Measurements from ENCODE around the gene MYO1D. TPM values are rescaled to one million over a fixed set of nuclear protein-coding genes. Genes with fewer than 3 reads are reported as not detected.

The MYO1D gene
- total RNA-seq, 1 experiment from 2014 or later: 29.9 TPM

- TF ChIP-seq AFF4 (CRISPR knock-in tag; IDR thresholded peaks at IDR 0.05; ENCODE audit: borderline replicate concordance): no peak
- no peak for TF ChIP-seq ZNF281 (CRISPR knock-in tag; IDR thresholded peaks at IDR 0.05)
- TF ChIP-seq FOXP4 (CRISPR knock-in tag; IDR thresholded peaks at IDR 0.05): no peak
- TF ChIP-seq SP1 (CRISPR knock-in tag; conservative IDR thresholded peaks at IDR 0.05): no peak
- TF ChIP-seq ATF3 (CRISPR knock-in tag; conservative IDR thresholded peaks at IDR 0.05): no peak
- no peak for TF ChIP-seq NR2C2 (CRISPR knock-in tag; IDR thresholded peaks at IDR 0.05)
Observed at GRCh38 chr17:32772453-32773025, 104.4 kb downstream of the MYO1D start (continued).

GRCh38 chr17:32771396-32771795, 105.5 kb downstream of the MYO1D start:
- H3K27ac Mint-ChIP-seq: no peak overlapping the region
- H3K9me3 Mint-ChIP-seq: peaks cover 7% of the 10 kb centered on the region
- ChIA-PET CTCF (interaction anchor here (0.6 to 1.9 kb wide), 5 partner anchors 106 to 863 kb away, joined by 3 to 12 read pairs (median 6); partner anchors contain the start of gene MYO1D), POLR2A (no interaction called here)
- TF ChIP-seq HMGA2 (CRISPR knock-in tag; IDR thresholded peaks at IDR 0.05) (no peak), OVOL2 (CRISPR knock-in tag; IDR thresholded peaks at IDR 0.05; ENCODE audit: borderline replicate concordance) (no peak), GABPB1 (CRISPR knock-in tag; IDR thresholded peaks at IDR 0.05) (no peak), PREB (CRISPR knock-in tag; IDR thresholded peaks at IDR 0.05; ENCODE audit: borderline replicate concordance) (no peak), FOXK1 (CRISPR knock-in tag; IDR thresholded peaks at IDR 0.05) (no peak), ZNF317 (CRISPR knock-in tag; IDR thresholded peaks at IDR 0.05; ENCODE audit: borderline replicate concordance, low read depth) (no peak), ZNF138 (CRISPR knock-in tag; conservative IDR thresholded peaks at IDR 0.05) (no peak), KAT7 (CRISPR knock-in tag; IDR thresholded peaks at IDR 0.05; ENCODE audit: borderline replicate concordance) (no peak), NFATC4 (CRISPR knock-in tag; IDR thresholded peaks at IDR 0.05) (no peak), NR2C2 (CRISPR knock-in tag; IDR thresholded peaks at IDR 0.05) (no peak), SOX15 (CRISPR knock-in tag; IDR thresholded peaks at IDR 0.05) (no peak)
- H3K36me3 Mint-ChIP-seq: peaks cover 3% of the 10 kb centered on the region; the same call in 1 of the 2 replicates
- ATAC-seq: no peak
- no peak for DNase-seq (ENCODE audit: low spot score)
- no peaks in the 10 kb centered on the region for H3K27me3 Mint-ChIP-seq (ENCODE audit: low read depth)
- peaks cover 15% of the 10 kb centered on the region for H3K4me1 Mint-ChIP-seq
- H3K4me3 Mint-ChIP-seq: no peak overlapping the region
